WI38 (cell line): ENCODE results near the gene KRT77.
"Not testable (repeated sequence)": the region's sequence is repeated elsewhere in the genome, so short reads cannot be mapped to it uniquely, and the experiment has no call there.

Experiments used
- H3K4me3 ChIP-seq: 2 replicates; pipeline ENCODE4 v1.5.1; 2011; ENCODE audit warnings: low read depth, mild to moderate bottlenecking, control low read depth, low read length
- CTCF ChIP-seq: IDR thresholded peaks from 2 replicates; pipeline ENCODE4 v1.5.1; 2012; ENCODE audit warnings: low read depth, mild to moderate bottlenecking, control low read depth, low read length

KRT77 gene

GRCh38 chr12:52713960-52714886 is 10.9 kb upstream of the KRT77 start:
- no peak for TF ChIP-seq CTCF
- no peak overlapping the region for H3K4me3 ChIP-seq

GRCh38 chr12:52712122-52712521 is 8.8 kb upstream of the KRT77 start:
- not testable (repeated sequence) for H3K4me3 ChIP-seq

DNA sequence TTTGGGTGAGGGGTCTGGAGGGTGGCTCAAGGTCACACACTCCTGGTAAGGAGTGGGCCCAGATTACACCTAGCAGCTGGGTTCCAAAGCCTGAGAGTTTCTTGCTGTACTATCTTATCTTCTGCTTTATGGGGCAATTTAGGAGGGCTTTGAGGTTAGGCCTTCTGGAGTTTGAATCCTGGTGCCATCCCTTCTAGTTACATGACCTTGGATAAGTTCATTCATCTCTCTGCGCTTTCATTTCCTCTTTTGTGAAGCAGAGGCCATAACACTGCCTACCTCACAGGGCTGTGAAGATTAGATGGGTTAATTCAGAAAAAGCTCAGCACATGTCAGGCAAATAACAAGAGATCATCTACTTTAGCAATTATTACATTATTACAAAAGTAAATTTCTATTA is 7.4 kb upstream of the KRT77 start:
- TF ChIP-seq CTCF = no peak
- H3K4me3 ChIP-seq = no peak overlapping the region

GRCh38 chr12:52708010-52708409 is 4.7 kb upstream of the KRT77 start:
- TF ChIP-seq CTCF = no peak
- H3K4me3 ChIP-seq = no peak overlapping the region

- no peak overlapping the region for H3K4me3 ChIP-seq
Measured at GRCh38 chr12:52704464-52704863, 1.1 kb upstream of the KRT77 start.

DNA sequence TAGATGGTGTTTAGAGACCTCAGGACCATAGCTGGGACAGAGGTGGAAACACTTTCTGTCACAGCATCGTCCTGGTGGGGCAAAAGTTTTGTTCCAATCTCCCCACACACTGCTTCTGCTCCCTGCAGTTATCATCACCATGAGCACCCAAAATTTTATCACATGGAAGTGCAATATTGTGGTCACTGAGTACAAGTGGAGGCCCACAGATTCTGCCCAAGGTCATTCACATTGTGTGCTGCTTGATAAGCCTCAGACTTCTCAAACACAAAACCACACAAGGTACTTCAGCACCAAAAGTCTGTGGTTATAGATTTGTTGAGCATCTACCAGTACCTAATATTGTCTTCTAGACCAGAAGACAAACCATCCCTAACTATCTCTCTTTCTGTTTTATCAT is 554 bp upstream of the KRT77 start:
- no peak overlapping the region for H3K4me3 ChIP-seq
- no peak for TF ChIP-seq CTCF

More at GRCh38 chr12:52704464-52704863, 1.1 kb upstream of the KRT77 start:
- no peak for TF ChIP-seq CTCF

DNA sequence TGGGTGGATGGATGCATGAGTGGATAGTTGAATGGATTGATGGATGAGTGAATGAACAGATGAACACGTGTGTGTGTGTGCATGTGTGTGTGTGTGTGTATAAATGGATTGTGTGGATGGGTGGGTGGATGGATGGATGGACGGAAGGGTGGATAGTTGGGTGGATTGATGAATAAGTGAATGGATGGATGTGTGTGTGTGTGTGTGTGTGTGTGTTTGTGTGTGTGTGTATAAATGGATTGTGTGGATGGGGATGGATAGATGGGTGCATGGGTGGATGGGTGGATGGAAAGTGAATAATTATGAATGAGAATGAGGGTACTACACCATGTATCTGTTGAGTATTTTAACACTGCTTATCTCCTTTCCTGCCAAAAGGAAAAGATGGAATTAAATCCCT is 986 bp downstream of the KRT77 start:
- TF ChIP-seq CTCF = no peak
- no peak overlapping the region for H3K4me3 ChIP-seq

DNA sequence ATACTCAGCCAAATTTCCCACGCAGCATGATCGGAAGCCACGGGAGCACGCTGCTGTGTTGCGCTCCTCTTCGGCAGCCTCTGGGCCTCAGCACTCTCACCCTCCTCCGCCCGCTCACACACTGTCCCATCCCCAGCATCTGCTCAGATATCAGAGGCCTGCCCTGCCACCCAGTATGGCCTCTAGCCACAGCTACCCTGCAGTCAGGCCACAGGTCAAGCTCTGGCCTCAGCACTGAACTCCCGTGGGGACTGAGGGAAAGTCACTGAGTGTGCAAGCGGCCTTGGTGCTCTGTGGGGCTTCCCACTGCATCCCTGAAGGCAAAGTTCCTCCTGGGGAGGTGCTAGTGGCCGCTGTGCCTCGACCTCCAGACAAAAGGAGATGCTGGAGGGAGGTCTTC is 2.0 kb downstream of the KRT77 start:
- TF ChIP-seq CTCF = no peak
- H3K4me3 ChIP-seq = no peak overlapping the region
